ENCODE data around the gene CDK14. TPM values are rescaled to one million over a fixed set of nuclear protein-coding genes. Genes with fewer than 3 reads are reported as not detected.

CDK14 gene
- total and polyA plus RNA-seq, 2 of the 8 experiments (the other 6 are each of a cell fraction or from before 2014, with no cell fraction given): 5.5 to 47.3 TPM

GRCh38 chr7:91082038-91082437 is 485.9 kb downstream of the CDK14 start:
- Histone ChIP-seq H3K9me3 (ENCODE audit: insufficient read depth in 2 of 2, low read depth in 1 of 2, low read length in 1 of 2) (no peaks in the 10 kb centered on the region), H3K14ac (ENCODE audit: insufficient read length) (no peak overlapping the region), H3K56ac (replicated peaks; ENCODE audit: insufficient read length, low read depth, low read length) (no peak overlapping the region), H2BK5ac (ENCODE audit: low read depth, low read length) (no peak overlapping the region), H3K79me1 (ENCODE audit: low read depth, low read length) (no peaks in the 10 kb centered on the region), H3K18ac (ENCODE audit: extremely low read depth, low read length) (no peak overlapping the region), H4K91ac (replicated peaks; ENCODE audit: insufficient read length, low read length) (no peak overlapping the region), H2AK5ac (ENCODE audit: low read depth, low read length) (no peak overlapping the region), H3K23me2 (ENCODE audit: low read depth, low read length) (no peaks in the 10 kb centered on the region), H2BK120ac (replicated peaks; ENCODE audit: low read depth, low read length) (no peak overlapping the region), H3K9ac (replicated peaks in 1 of 4; ENCODE audit: extremely low read depth in 1 of 4, low read depth in 3 of 4, low read length in 3 of 4) (no peak overlapping the region), H2AFZ (ENCODE audit: low read length) (no peak overlapping the region), H4K8ac (ENCODE audit: extremely low read depth, insufficient read depth, low read length) (no peak overlapping the region), H3K27me3 (replicated peaks in 1 of 4; ENCODE audit: control insufficient read depth in 3 of 4, extremely low read depth in 1 of 4, insufficient read depth in 3 of 4, low read length in 3 of 4) (peaks cover 0 to 1% (median 0%) of the 10 kb centered on the region in 4 experiments; a peak in 1 of 7 replicates), H3K79me2 (ENCODE audit: control insufficient read depth in 1 of 2, insufficient read depth in 2 of 2, low read length in 2 of 2) (no peaks in the 10 kb centered on the region), H2BK12ac (ENCODE audit: low read depth, low read length) (no peak overlapping the region), H4K20me1 (replicated peaks in 1 of 2; ENCODE audit: control insufficient read depth in 1 of 2, insufficient read depth in 2 of 2, low read length in 2 of 2) (no peaks in the 10 kb centered on the region), H3K23ac (ENCODE audit: insufficient read length) (no peak overlapping the region), H2BK20ac (ENCODE audit: low read length) (no peak overlapping the region), H3K4me3 (ENCODE audit: extremely low read depth in 1 of 4, insufficient read depth in 2 of 4, low read depth in 3 of 4, low read length in 4 of 4) (no peak overlapping the region), H2BK15ac (ENCODE audit: low read length) (no peak overlapping the region), H3K27ac (ENCODE audit: low read depth, low read length) (no peak overlapping the region), H3K4me1 (replicated peaks in 1 of 4; ENCODE audit: control insufficient read depth in 3 of 4, insufficient read depth in 4 of 4, low read length in 3 of 4) (no peaks in the 10 kb centered on the region), H3K36me3 (ENCODE audit: control insufficient read depth in 2 of 4, insufficient read depth in 4 of 4, low read length in 3 of 4) (no peaks in the 10 kb centered on the region), H3K4ac (replicated peaks; ENCODE audit: insufficient read length, low read depth, low read length) (no peak overlapping the region), H3K4me2 (ENCODE audit: insufficient read depth in 1 of 2, low read depth in 2 of 2, low read length in 2 of 2) (no peak overlapping the region), H4K5ac (ENCODE audit: insufficient read length, low read depth, low read length) (no peak overlapping the region)
- POLR2A ChIA-PET (ENCODE audit: partially characterized antibody): no interaction called here
- CTCF ChIA-PET (ENCODE audit: partially characterized antibody): interaction anchor here (0.9 to 2.3 kb wide), 5 partner anchors 8 to 636 kb away, joined by 3 to 9 read pairs (median 4); no protein-coding TSS in a partner anchor
- DNase-seq (ENCODE audit: low read depth in 1 of 2, low spot score in 2 of 2) (no peak), FAIRE-seq (no peak)
- TF ChIP-seq YY1 (IDR thresholded peaks at IDR 0.05; ENCODE audit: low read depth, low read length) (no peak), JUN (IDR thresholded peaks at IDR 0.05; ENCODE audit: low read depth, low read length) (no peak), BRCA1 (IDR thresholded peaks at IDR 0.05; ENCODE audit: low read depth, low read length) (no peak), SIX5 (IDR thresholded peaks at IDR 0.05; ENCODE audit: low read depth, low read length) (no peak)
- WGBS, 2 experiments (ENCODE audit: extremely low coverage in 1 of 2, insufficient coverage in 1 of 2, insufficient read length in 1 of 2, insufficient replicate concordance in 2 of 2, low coverage in 1 of 2, low lambda C conversion rate in 2 of 2, missing lambda C conversion rate in 1 of 2): 84% methylated on average over 3 of the region's 3 CpGs; no CpG with 5 or more reads in 1 of the 2 experiments
